K562 (cell line): Measurements from ENCODE around the gene COL24A1.

Experiments
- ARHGAP35 ChIP-seq: fragments of 450-650 bp; IDR thresholded peaks from 2 replicates; pipeline ENCODE4 v1.6.1; 2018; ENCODE audit not compliant: partially characterized antibody
- ATF6 ChIP-seq: sonication (generic); formaldehyde crosslinking; IDR thresholded peaks from 2 replicates; pipeline ENCODE4 v1.4.0; 2020; ENCODE audit warnings: mild to moderate bottlenecking, missing genetic modification reagents
- CBX8 ChIP-seq: fragments of 200-600 bp; sonication (generic); IDR thresholded peaks from 2 replicates; pipeline ENCODE4 v1.6.1; 2012; ENCODE audit warnings: borderline replicate concordance, mixed run types, low read depth, mild to moderate bottlenecking, moderate library complexity, mixed read lengths, low read length, control low read depth, inconsistent platforms; ENCODE audit not compliant: poor library complexity, severe bottlenecking; ENCODE audit errors: extremely low read depth
- CEBPZ ChIP-seq: fragments of 150-350 bp; IDR thresholded peaks from 2 replicates; pipeline ENCODE4 v1.6.1; 2014; ENCODE audit warnings: low read depth, mild to moderate bottlenecking, low read length, borderline replicate concordance
- CREB1 ChIP-seq, 2 experiments: sonication (generic) in 1 of 2; formaldehyde crosslinking in 1 of 2; IDR thresholded peaks; 2 replicates each; pipeline versions ENCODE4 v1.6.1 to v1.8.0; 2012 to 2022; ENCODE audit warnings: inconsistent platforms in 1 of 2, mild to moderate bottlenecking in 1 of 2, missing genetic modification reagents in 1 of 2, moderate library complexity in 1 of 2
- CTBP1 ChIP-seq: fragments of 450-650 bp; IDR thresholded peaks from 2 replicates; pipeline ENCODE4 v1.6.1; 2016; ENCODE audit warnings: borderline replicate concordance
- CTCF ChIP-seq, 3 experiments: IDR thresholded peaks in 2 of 3; conservative IDR thresholded peaks in 1 of 3; 2 replicates each; pipeline ENCODE4 v1.5.1; 2011 to 2012; ENCODE audit warnings: low read length in 3 of 3, mild to moderate bottlenecking in 3 of 3, control low read depth in 2 of 3, improper control_type of control experiment in 1 of 3, inconsistent platforms in 1 of 3, low read depth in 1 of 3, mixed read lengths in 1 of 3, moderate library complexity in 1 of 3; ENCODE audit not compliant: insufficient read depth in 2 of 3
- FOXK2 ChIP-seq, 2 experiments: fragments of 450-650 bp; IDR thresholded peaks in 1 of 2; conservative IDR thresholded peaks in 1 of 2; 2 replicates each; pipeline ENCODE4 v1.6.1; 2016; ENCODE audit warnings: low read depth in 2 of 2, mild to moderate bottlenecking in 1 of 2
- FOXP4 ChIP-seq: sonication (generic); formaldehyde crosslinking; IDR thresholded peaks from 2 replicates; pipeline ENCODE4 v1.8.0; 2022; ENCODE audit warnings: mild to moderate bottlenecking, missing genetic modification reagents, borderline replicate concordance
- LARP7 ChIP-seq: fragments of 450-650 bp; IDR thresholded peaks from 2 replicates; pipeline ENCODE4 v1.6.1; 2016
- POLR2A ChIP-seq: fragments of 450-650 bp; conservative IDR thresholded peaks from 2 replicates; pipeline ENCODE4 v1.6.1; 2016
- POLR2AphosphoS5 ChIP-seq: IDR thresholded peaks from 2 replicates; pipeline ENCODE4 v1.6.1; 2011; ENCODE audit warnings: mild to moderate bottlenecking, low read depth, low read length, moderate library complexity; ENCODE audit not compliant: control insufficient read depth, insufficient read depth
- SMC3 ChIP-seq: conservative IDR thresholded peaks from 2 replicates; pipeline ENCODE4 v1.6.1; 2011; ENCODE audit warnings: low read depth, low read length, improper control_type of control experiment; ENCODE audit not compliant: insufficient read depth
- ZNF282 ChIP-seq: sonication (generic); formaldehyde crosslinking; IDR thresholded peaks from 2 replicates; pipeline ENCODE4 v1.8.1; 2023; ENCODE audit warnings: missing genetic modification reagents

- TF ChIP-seq SMC3 (no peak), POLR2AphosphoS5 (no peak), POLR2A (no peak), CREB1 (IDR thresholded peaks at IDR 0.05) (no peak), CREB1 (CRISPR knock-in tag; IDR thresholded peaks at IDR 0.05) (no peak), LARP7 (no peak), CBX8 (no peak), FOXP4 (CRISPR knock-in tag) (no peak), FOXK2 (conservative IDR thresholded peaks at IDR 0.05 in 1 of 2, IDR thresholded peaks at IDR 0.05 in 1 of 2; ENCODE audit: low read depth in 2 of 2) (no peak), ATF6 (CRISPR knock-in tag) (no peak), ZNF282 (CRISPR knock-in tag) (no peak), CTBP1 (no peak), CTCF (IDR thresholded peaks at IDR 0.05 in 2 of 3, conservative IDR thresholded peaks at IDR 0.05 in 1 of 3; ENCODE audit: insufficient read depth in 2 of 3, low read depth in 1 of 3, low read length in 3 of 3) (no peak), ARHGAP35 (no peak), CEBPZ (no peak)
Observed at GRCh38 chr1:86153836-86154235, 2.7 kb downstream of the COL24A1 start.
